ENCODE results near the gene TMEM129. TPM values are rescaled to one million over a fixed set of nuclear protein-coding genes. Genes with fewer than 3 reads are reported as not detected.

Gene TMEM129
- polyA plus RNA-seq, 1 donor from 2014 or later: 42.1 TPM

- TF ChIP-seq REST (IDR thresholded peaks at IDR 0.05; ENCODE audit: borderline replicate concordance) (no peak), TAF1 (IDR thresholded peaks at IDR 0.05; ENCODE audit: low read depth) (no peak)
Observed at GRCh38 chr4:1717129-1718094, 3.7 kb downstream of the TMEM129 start (continued).

- no peak overlapping the region for H2AFZ ChIP-seq (ENCODE audit: low read depth, low read length)
- no peaks in the 10 kb centered on the region for H3F3A ChIP-seq (ENCODE audit: insufficient read depth, low read length, poor library complexity, severe bottlenecking)
- H3K27ac ChIP-seq (ENCODE audit: low read length): no peak overlapping the region
- H3K36me3 ChIP-seq (ENCODE audit: insufficient read depth, low read length): no peaks in the 10 kb centered on the region
- H3K27me3 ChIP-seq (ENCODE audit: insufficient read depth, low read depth, low read length): no peaks in the 10 kb centered on the region
- H3K9ac ChIP-seq (ENCODE audit: low read length): no peak overlapping the region
- H4K20me1 ChIP-seq (ENCODE audit: insufficient read depth): no peaks in the 10 kb centered on the region
- H3K79me2 ChIP-seq (replicated peaks; ENCODE audit: insufficient read depth, low read length): peaks cover 10% of the 10 kb centered on the region
- TF ChIP-seq MXI1 (conservative IDR thresholded peaks at IDR 0.05; ENCODE audit: poor library complexity, severe bottlenecking) (no peak), CTCF (IDR thresholded peaks at IDR 0.05; ENCODE audit: poor library complexity, severe bottlenecking) (no peak), EZH2 (IDR thresholded peaks at IDR 0.05; ENCODE audit: borderline replicate concordance, insufficient read depth, low read length, poor library complexity, severe bottlenecking) (no peak), TAF1 (IDR thresholded peaks at IDR 0.05; ENCODE audit: low read depth) (no peak), RAD21 (conservative IDR thresholded peaks at IDR 0.05) (no peak), POLR2AphosphoS5 (IDR thresholded peaks at IDR 0.05) (no peak), SMC3 (conservative IDR thresholded peaks at IDR 0.05; ENCODE audit: poor library complexity) (no peak), EP300 (conservative IDR thresholded peaks at IDR 0.05; ENCODE audit: poor library complexity, severe bottlenecking) (no peak), REST (IDR thresholded peaks at IDR 0.05; ENCODE audit: borderline replicate concordance) (no peak)
- H3K9me2 ChIP-seq (ENCODE audit: insufficient read depth, low read length): no peaks in the 10 kb centered on the region
- no peaks in the 10 kb centered on the region for H3K9me3 ChIP-seq (ENCODE audit: low read length)
- H3K4me2 ChIP-seq (ENCODE audit: low read length): no peak overlapping the region
- H3K4me3 ChIP-seq (ENCODE audit: low read length): no peak overlapping the region
Observed at GRCh38 chr4:1716065-1716945, 4.8 kb downstream of the TMEM129 start.
